GM21528 (cell line): ENCODE data around the gene SYMPK.
"Not testable (repeated sequence)": the region's sequence is repeated elsewhere in the genome, so short reads cannot be mapped to it uniquely, and the experiment has no call there.

Experiments used
- ATAC-seq: cut with Tn5 transposase; IDR thresholded peaks from one replicate; pipeline ENCODE4 v1.9.1; 2021; ENCODE audit warnings: mild to moderate bottlenecking, moderate library complexity; ENCODE audit not compliant: unreplicated experiment, low FRiP score

SYMPK gene

GRCh38 chr19:45862564-45863334 lies at the start of gene SYMPK:
TSS of gene SYMPK (minus strand) at chr19:45863147. CDS start at chr19:45854495, 8,652 bp downstream.
- peak; percentile 85 for ATAC-seq

GRCh38 chr19:45911291-45911690 lies 48.3 kb upstream of the SYMPK start:
- ATAC-seq, result no peak

GRCh38 chr19:45908956-45909355 lies 46.0 kb upstream of the SYMPK start:
- ATAC-seq, result no peak

- no peak for ATAC-seq
Observed at GRCh38 chr19:45906221-45906620, 43.3 kb upstream of the SYMPK start.

GRCh38 chr19:45905011-45905410 lies 42.1 kb upstream of the SYMPK start:
- ATAC-seq, result no peak

- ATAC-seq, result peak; percentile 79
Observed at GRCh38 chr19:45902651-45903625, 40.0 kb upstream of the SYMPK start.

GRCh38 chr19:45901912-45902650 lies 39.1 kb upstream of the SYMPK start, which contains the start of gene MYPOP:
TSS of gene MYPOP (minus strand) at chr19:45902613. CDS start at chr19:45901773, 840 bp downstream.
- no peak for ATAC-seq

GRCh38 chr19:45901432-45901911 lies 38.5 kb upstream of the SYMPK start:
- ATAC-seq, result no peak

GRCh38 chr19:45900738-45901431 lies 37.9 kb upstream of the SYMPK start:
- no peak for ATAC-seq

- no peak for ATAC-seq
Observed at GRCh38 chr19:45899919-45900589, 37.1 kb upstream of the SYMPK start.

- ATAC-seq, result no peak
Observed at GRCh38 chr19:45899253-45899652, 36.3 kb upstream of the SYMPK start.

- no peak for ATAC-seq
Observed at GRCh38 chr19:45897261-45897812, 34.4 kb upstream of the SYMPK start.

GRCh38 chr19:45895983-45896599 lies 33.1 kb upstream of the SYMPK start:
- not testable (repeated sequence) for ATAC-seq

GRCh38 chr19:45895519-45895972 lies 32.6 kb upstream of the SYMPK start:
- no peak for ATAC-seq

- no peak for ATAC-seq
Observed at GRCh38 chr19:45890877-45891276, 27.9 kb upstream of the SYMPK start.

GRCh38 chr19:45889210-45889885 lies 26.4 kb upstream of the SYMPK start:
- no peak for ATAC-seq

GRCh38 chr19:45887200-45887710 lies 24.3 kb upstream of the SYMPK start:
- ATAC-seq, result no peak
